SJSA1 (cell line): Measurements from ENCODE around the gene B4GALT5. TPM values are rescaled to one million over a fixed set of nuclear protein-coding genes. Genes with fewer than 3 reads are reported as not detected.

Source experiments
- DNase-seq, 2 experiments: peaks; one replicate each; pipeline ENCODE4 v3.0.0-alpha.2; 2015 to 2020; ENCODE audit warnings: low spot score in 2 of 2, low read depth in 1 of 2
- H3K27ac ChIP-seq: fragments of 250-450 bp; sonication (Bioruptor Pico); 2 replicates; pipeline ENCODE4 v1.5.1; 2020; ENCODE audit warnings: mild to moderate bottlenecking, moderate library complexity
- H3K27me3 ChIP-seq: fragments of 250-450 bp; sonication (Bioruptor Pico); replicated peaks from 2 replicates; pipeline ENCODE4 v1.5.1; 2020; ENCODE audit warnings: mild to moderate bottlenecking, moderate library complexity
- H3K36me3 ChIP-seq: fragments of 250-450 bp; sonication (Bioruptor Pico); 2 replicates; pipeline ENCODE4 v1.5.1; 2020; ENCODE audit warnings: mild to moderate bottlenecking
- H3K4me1 ChIP-seq: fragments of 250-450 bp; sonication (Bioruptor Pico); replicated peaks from 2 replicates; pipeline ENCODE4 v1.6.1; 2021; ENCODE audit warnings: mild to moderate bottlenecking
- H3K4me3 ChIP-seq: fragments of 250-450 bp; sonication (Bioruptor Pico); 2 replicates; pipeline ENCODE4 v1.5.1; 2020; ENCODE audit warnings: mild to moderate bottlenecking
- H3K9me3 ChIP-seq: fragments of 250-450 bp; sonication (Bioruptor Pico); replicated peaks from 2 replicates; pipeline ENCODE4 v1.5.1; 2020; ENCODE audit warnings: mild to moderate bottlenecking
- total RNA-seq: library from RNA; depleted of rRNA; stranded (reverse); fragments of >200 nt; shearing (Covaris generic); gene quantifications from 2 replicates; pipeline ENCODE4 v1.2.3, GENCODE V29; 2014

Gene B4GALT5
- total RNA-seq, 1 experiment from 2014 or later, result 22.0 TPM

DNA sequence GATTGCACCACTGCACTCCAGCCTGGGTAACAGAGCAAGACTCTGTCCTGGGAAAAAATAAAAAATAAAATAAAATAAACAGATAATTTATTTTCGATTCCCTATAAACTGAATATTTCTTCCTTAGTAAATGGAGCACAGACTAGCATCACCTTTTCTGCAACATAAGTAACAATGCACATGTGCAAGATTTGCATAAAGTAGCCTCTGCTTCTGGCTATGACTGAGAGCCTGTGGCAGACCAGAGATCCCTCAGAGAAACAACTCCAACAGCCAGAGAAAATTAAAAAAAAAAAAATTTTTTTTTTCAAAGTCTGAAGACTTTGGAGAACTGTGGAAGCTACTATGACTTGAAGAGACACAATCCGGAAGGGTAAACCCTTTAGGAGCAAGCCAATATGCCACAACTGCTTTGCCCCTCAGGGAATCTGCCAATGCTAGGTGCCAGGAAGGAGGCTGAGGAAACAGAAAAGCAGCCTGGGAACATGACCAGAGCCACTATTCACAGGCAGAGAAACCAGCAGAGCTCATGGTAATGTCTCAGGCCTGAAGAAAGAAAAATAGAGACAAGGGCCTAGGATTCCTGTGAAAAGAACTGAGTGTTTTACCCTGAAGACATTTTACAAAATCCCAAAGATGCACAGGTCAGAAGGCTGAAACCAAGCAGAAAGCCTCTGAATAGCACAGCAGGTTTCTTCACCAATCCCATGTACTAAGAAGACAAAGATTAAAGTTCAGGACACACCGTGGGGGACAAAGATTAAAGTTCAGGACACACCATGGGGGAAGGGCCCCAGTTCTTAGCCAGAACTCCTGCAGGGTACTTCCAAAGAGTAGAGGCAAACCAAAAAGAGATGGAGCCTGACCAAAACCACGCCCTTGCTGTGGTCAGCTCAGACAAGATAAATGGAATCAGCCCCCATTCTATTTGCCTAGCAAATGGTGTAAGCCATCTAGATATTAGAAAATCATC, 25.8 kb downstream of the B4GALT5 start:
- no peak overlapping the region for H3K4me3 ChIP-seq
- DNase-seq, result no peak
- H3K36me3 ChIP-seq, result no peaks in the 10 kb centered on the region
- H3K4me1 ChIP-seq, result peaks cover 4% of the 10 kb centered on the region
- H3K27ac ChIP-seq, result no peak overlapping the region
- no peaks in the 10 kb centered on the region for H3K9me3 ChIP-seq
- no peaks in the 10 kb centered on the region for H3K27me3 ChIP-seq

DNA sequence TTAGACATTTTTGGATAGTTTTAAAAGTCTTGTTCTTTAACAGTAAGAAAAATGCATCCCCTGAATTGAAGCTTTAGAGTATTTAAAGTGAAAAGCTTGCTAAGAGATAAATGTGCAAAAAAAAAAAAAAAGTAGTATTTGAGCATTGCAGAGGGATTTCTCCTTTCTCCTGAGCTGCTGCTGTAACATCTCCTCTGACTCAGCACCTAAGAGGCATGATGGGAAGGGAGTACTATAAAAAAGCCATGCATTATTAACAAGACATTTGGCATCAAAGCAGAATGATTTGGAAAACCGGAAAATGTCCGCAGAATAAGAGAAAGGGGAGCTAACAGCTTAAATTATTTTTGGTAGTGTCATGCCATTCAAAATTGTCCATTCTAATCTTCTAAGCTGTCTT, 27.9 kb downstream of the B4GALT5 start:
- Histone ChIP-seq H3K4me3 (no peak overlapping the region), H3K36me3 (no peaks in the 10 kb centered on the region), H3K27ac (no peak overlapping the region), H3K4me1 (peaks cover 4% of the 10 kb centered on the region), H3K9me3 (no peaks in the 10 kb centered on the region), H3K27me3 (no peaks in the 10 kb centered on the region)
- no peak for DNase-seq

DNA sequence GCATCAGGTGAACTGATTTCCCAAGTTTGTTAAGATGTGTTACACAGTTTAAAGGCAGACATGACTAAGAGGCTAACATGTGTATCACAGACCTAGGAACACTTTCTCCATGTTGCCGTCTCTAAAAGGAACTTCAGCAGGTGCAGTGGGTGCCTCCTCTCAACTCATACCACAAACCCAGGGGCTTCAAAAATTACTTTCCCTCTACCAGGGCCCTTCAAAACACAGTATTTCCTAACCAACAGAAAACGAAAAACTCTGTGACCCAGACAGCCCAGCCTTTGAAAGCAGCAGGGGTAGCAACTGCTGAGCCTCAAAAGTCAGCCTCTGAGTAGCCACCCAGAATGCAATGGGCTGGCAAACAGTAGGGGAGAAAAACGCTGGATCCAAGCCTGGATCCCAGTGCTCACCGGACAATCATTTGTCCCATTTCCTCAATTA, 28.5 kb downstream of the B4GALT5 start:
- H3K27ac ChIP-seq, result no peak overlapping the region
- H3K27me3 ChIP-seq, result no peaks in the 10 kb centered on the region
- no peak overlapping the region for H3K4me3 ChIP-seq
- peaks cover 4% of the 10 kb centered on the region for H3K4me1 ChIP-seq
- H3K9me3 ChIP-seq, result no peaks in the 10 kb centered on the region
- no peaks in the 10 kb centered on the region for H3K36me3 ChIP-seq
- no peak for DNase-seq

DNA sequence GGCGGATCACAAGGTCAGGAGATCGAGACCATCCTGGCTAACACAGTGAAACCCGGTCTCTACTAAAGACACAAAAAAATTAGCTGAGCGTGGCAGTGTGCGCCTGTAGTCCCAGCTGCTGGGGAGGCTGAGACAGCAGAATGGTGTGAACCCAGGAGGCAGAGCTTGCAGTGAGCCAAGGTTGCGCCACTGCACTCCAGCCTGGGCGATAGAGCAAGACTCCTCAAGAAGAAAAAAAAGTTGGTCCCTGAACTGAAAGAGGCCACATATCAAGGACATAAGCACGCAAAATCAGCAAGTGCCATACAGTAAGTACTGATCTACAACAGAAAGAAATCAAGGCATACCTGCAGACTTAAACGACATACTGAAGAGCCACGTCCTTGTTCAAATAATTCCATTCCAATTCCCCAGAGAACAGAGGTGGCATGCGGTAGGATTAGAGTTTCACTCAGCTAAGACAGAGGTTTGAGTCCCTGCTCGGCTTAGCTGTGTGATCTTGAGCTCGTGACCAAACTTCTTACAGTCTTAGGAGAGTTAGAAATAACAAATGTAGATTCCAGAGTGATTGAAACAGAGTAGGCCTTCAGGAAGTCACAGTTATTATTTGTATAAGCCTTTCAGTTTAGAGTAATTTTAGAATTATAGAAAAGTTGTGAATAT, 29.2 kb downstream of the B4GALT5 start:
- no peaks in the 10 kb centered on the region for H3K36me3 ChIP-seq
- DNase-seq, result no peak
- H3K27me3 ChIP-seq, result no peaks in the 10 kb centered on the region
- H3K27ac ChIP-seq, result no peak overlapping the region
- no peak overlapping the region for H3K4me3 ChIP-seq
- H3K4me1 ChIP-seq, result peaks cover 9% of the 10 kb centered on the region
- no peaks in the 10 kb centered on the region for H3K9me3 ChIP-seq

DNA sequence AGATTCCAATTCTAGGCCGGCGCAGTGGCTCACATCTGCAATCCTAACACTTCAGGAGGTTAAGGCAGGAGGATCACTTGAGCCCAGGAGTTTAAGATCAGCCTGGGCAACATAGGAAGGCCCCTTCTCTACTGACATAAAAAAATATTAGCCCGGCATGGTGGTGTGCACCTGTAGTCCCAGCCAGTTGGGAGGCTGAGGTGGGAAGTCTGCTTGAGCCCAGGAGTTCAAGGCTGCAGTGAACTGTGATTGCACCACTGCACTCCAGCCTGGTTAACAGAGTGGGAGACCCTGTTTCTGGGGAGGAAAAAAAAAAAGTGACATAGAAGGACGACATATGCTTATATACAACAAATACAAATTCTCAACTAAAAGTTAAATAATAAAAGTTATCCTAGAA, 30.9 kb downstream of the B4GALT5 start:
- Histone ChIP-seq H3K9me3 (no peaks in the 10 kb centered on the region), H3K4me3 (no peak overlapping the region), H3K27me3 (no peaks in the 10 kb centered on the region), H3K36me3 (no peaks in the 10 kb centered on the region), H3K4me1 (peaks cover 26% of the 10 kb centered on the region), H3K27ac (no peak overlapping the region)
- no peak for DNase-seq

DNA sequence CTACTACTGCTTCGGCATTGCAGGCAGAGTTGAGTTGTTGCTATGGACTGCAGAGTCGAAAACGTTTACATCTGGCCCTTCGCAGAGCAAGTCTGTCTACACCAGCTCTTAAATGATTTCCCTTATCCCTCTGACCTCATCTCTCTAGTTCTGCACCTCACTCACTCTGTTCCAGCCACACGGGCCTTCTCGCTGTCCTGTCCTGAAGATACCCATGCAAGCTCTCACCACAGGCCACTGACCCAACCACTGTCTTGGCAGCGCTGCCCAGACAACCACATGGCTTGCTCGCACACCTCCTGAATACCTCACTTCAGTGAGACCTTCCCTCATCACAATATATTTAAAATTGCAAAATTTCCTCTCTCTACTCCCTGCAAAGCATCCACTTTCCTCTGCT, 31.4 kb downstream of the B4GALT5 start:
- H3K27ac ChIP-seq, result no peak overlapping the region
- no peaks in the 10 kb centered on the region for H3K36me3 ChIP-seq
- no peak for DNase-seq
- peaks cover 26% of the 10 kb centered on the region for H3K4me1 ChIP-seq
- H3K9me3 ChIP-seq, result no peaks in the 10 kb centered on the region
- H3K27me3 ChIP-seq, result no peaks in the 10 kb centered on the region
- no peak overlapping the region for H3K4me3 ChIP-seq

DNA sequence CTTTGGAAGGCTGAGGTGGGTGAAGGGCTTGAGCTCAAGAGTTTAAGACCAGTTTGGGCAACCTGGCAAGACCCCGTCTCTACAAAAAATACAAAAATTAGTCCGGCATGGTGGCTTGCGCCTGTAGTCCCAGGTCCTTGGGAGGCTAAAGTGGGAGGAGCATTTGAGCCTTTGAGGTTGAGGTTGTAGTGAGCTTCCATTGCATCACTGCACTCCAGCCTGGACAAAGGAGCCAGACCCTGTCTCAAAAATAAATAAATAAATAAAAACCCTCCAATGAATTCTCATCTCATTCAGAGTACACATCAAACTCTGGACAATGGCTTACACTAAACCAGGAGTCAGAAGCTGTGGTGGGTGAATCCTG, 31.8 kb downstream of the B4GALT5 start:
- Histone ChIP-seq H3K27me3 (no peaks in the 10 kb centered on the region), H3K9me3 (no peaks in the 10 kb centered on the region), H3K4me1 (peaks cover 31% of the 10 kb centered on the region), H3K27ac (no peak overlapping the region), H3K4me3 (no peak overlapping the region), H3K36me3 (no peaks in the 10 kb centered on the region)
- no peak for DNase-seq

DNA sequence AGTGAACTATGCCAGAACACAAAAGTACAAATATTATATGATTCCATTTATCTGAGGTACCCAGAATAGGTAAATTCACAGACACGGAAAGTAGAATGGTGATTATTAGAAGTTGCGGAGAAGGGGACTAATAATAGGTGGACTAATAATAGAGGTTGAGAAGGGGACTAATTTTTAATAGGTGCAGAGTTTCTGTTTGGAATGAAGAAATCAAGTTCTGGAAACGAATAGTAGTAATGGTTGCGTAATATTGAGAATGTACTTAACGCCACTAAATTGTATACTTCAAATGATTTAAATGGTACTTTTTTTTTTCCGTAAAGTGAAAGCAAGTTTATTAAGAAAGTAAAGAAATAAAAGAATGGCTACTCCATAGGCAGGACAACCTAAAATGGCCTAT, 33.2 kb downstream of the B4GALT5 start:
- peaks cover 40% of the 10 kb centered on the region for H3K4me1 ChIP-seq
- no peaks in the 10 kb centered on the region for H3K9me3 ChIP-seq
- no peak overlapping the region for H3K27ac ChIP-seq
- no peak overlapping the region for H3K4me3 ChIP-seq
- no peaks in the 10 kb centered on the region for H3K36me3 ChIP-seq
- DNase-seq, result no peak
- H3K27me3 ChIP-seq, result no peaks in the 10 kb centered on the region

DNA sequence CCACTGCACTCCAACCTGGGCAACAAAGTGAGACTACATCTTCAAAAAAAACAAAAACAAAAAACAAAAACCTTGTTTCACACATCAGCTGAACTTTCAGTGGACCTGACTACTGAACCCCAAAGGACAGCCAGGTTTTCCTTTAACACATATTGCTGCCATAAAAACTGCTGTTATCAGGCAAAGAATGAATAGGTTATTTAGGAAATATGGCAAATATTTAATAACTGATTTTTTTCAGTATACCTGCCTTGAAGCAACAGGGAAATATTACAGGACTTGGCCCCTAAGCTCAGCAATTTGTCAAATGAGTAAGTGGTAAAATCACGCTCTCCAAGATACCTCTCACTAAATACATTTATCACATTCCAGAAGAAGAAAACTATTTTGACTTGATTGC, 34.0 kb downstream of the B4GALT5 start:
- Histone ChIP-seq H3K9me3 (no peaks in the 10 kb centered on the region), H3K27me3 (no peaks in the 10 kb centered on the region), H3K4me3 (no peak overlapping the region), H3K36me3 (no peaks in the 10 kb centered on the region), H3K27ac (no peak overlapping the region), H3K4me1 (peaks cover 49% of the 10 kb centered on the region)
- DNase-seq, result no peak

DNA sequence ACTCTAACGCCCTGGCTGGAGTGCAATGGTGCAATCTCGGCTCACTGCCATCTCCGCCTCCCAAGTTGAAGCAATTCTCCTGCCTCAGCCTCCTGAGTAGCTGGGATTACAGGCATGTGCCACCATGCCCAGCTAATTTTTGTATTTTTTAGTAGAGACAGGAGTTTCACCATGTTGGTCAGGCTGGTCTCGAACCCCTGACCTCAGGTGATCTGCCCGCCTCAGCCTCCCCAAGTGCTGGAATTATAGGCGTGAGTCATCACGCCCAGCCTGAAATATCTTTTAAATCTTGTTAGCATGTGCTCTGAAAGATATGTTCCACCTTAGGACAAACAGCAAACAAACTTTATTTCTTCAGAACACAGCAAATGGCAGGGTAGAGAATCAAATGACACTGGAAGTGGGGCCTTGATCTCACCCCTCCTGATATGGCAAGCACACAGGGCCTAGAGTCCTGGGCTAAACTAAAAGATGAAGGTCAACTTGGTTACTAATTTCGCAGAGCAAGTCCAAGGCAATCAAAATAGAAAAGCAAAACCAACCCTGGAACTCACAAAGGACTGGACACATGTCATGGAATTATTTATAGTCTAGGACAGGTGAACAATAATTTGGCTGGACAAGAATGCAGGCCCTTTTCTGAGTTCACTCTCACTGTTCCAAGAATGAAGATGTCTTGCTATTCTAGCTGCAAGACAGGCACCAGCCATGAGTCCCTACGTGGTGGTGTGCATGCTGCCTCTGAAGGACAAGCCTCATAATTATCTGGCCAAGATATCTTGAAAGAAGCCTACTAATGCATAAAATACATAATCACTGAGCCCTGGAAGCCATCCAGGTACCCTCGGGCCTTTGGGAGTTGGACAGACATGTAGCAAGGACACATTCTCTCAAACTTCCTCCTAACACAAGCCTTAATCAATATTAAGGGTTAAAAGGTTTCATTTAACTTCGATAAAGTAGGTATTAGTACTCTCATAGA, 35.6 kb downstream of the B4GALT5 start:
- Histone ChIP-seq H3K36me3 (no peaks in the 10 kb centered on the region), H3K9me3 (no peaks in the 10 kb centered on the region), H3K27ac (peak overlapping the region; percentile 11; the same call in 1 of the 2 replicates), H3K4me1 (peaks cover 49% of the 10 kb centered on the region), H3K4me3 (no peak overlapping the region), H3K27me3 (no peaks in the 10 kb centered on the region)
- DNase-seq, result no peak

DNA sequence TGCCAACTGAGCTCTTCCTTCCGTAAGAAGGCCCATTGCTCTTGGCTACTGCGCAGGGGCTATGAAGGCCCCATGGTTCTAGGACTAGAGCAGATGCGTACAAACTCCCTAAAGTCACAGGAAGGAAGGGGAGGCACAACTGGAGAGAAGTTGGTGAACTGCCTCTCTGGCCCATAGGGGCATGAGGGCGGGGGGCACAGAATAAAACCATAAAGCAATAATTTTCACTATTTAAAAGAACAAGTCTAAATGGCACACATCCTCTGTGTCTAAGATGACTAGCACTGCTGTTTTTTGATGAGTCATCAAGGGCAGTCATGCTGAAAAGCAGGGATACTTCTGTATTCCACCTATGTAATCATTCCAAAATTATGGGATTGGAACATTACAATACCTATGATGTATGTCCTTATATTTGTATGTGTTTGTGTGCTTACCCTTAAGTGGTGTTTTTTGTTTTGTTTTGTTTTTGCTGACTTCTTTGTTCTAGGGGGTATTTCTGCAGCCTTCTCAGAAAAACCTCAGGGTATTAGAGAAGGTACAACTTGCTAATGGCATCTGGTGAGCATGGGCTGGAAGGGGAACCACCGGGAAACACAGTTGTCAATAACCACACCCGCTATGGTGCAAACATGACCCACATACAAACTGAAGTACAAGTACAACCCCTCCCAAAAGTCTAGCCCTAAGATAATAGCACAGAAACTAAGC, 36.9 kb downstream of the B4GALT5 start:
- peak in 1 of 2 experiments; percentile 38 for DNase-seq
- H3K27ac ChIP-seq, result no peak overlapping the region
- no peaks in the 10 kb centered on the region for H3K36me3 ChIP-seq
- H3K27me3 ChIP-seq, result no peaks in the 10 kb centered on the region
- H3K4me3 ChIP-seq, result no peak overlapping the region
- no peaks in the 10 kb centered on the region for H3K9me3 ChIP-seq
- peaks cover 49% of the 10 kb centered on the region for H3K4me1 ChIP-seq

DNA sequence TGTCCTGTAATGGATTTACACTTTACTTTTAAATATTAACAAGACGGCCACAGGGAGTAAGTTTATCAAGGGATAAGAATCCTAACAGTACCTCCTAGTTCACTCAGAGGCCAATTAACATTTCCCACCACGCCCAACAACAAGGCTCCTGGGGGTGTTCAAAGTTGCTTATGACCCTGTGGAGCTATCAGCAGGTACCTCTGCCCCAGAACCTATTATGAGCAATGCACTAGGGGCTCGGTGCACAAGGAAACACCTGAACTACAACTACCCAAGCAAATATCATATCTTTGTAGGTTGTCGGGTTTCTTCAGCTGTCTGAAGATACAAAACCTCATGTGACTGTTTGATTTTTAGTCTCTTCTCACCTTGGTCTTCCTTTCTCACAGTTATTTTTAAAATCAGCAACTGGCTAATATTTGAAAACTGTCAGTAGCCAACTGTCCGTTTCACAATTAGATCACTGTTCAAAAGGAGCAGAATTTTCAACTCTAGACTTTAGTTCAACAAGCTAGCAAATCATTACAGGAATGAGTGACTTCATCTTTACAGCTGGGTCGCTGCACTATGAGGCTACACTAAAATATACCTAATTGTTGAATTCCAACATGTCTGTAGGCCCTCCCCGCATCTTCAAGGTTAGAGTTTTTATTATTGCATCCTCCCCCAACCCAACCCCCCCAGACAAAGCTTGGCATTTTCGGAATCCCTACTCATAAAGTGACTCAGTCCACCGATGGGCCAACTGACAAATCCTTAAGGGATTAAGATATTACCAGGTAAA, 38.1 kb downstream of the B4GALT5 start:
- no peak overlapping the region for H3K27ac ChIP-seq
- no peaks in the 10 kb centered on the region; the same call in 1 of the 2 replicates for H3K36me3 ChIP-seq
- DNase-seq, result no peak
- no peaks in the 10 kb centered on the region for H3K9me3 ChIP-seq
- peaks cover 49% of the 10 kb centered on the region for H3K4me1 ChIP-seq
- H3K27me3 ChIP-seq, result no peaks in the 10 kb centered on the region
- H3K4me3 ChIP-seq, result no peak overlapping the region
